Stimulated activated naive CD8-positive, alpha-beta T cell treated with anti-CD3 and anti-CD28 coated beads, Interleukin-15, Interleukin-2, amounts not matched to agents 100 U/mL and 50 U/mL, for 24 hours (primary cell): Measurements from ENCODE around the gene DNAJC8.

Experiments
- ATAC-seq: fragments of 150-1000 bp; cut with Tn5 transposase; one replicate; pipeline ENCODE4 v1.10.0; 2021
- DNase-seq: peaks from one replicate; pipeline ENCODE4 v3.0.0; 2021

DNAJC8 gene

GRCh38 chr1:28199328-28200233 is 33.2 kb downstream of the DNAJC8 start:
- DNase-seq (peak; percentile 66), ATAC-seq (peak; percentile 92)

DNA sequence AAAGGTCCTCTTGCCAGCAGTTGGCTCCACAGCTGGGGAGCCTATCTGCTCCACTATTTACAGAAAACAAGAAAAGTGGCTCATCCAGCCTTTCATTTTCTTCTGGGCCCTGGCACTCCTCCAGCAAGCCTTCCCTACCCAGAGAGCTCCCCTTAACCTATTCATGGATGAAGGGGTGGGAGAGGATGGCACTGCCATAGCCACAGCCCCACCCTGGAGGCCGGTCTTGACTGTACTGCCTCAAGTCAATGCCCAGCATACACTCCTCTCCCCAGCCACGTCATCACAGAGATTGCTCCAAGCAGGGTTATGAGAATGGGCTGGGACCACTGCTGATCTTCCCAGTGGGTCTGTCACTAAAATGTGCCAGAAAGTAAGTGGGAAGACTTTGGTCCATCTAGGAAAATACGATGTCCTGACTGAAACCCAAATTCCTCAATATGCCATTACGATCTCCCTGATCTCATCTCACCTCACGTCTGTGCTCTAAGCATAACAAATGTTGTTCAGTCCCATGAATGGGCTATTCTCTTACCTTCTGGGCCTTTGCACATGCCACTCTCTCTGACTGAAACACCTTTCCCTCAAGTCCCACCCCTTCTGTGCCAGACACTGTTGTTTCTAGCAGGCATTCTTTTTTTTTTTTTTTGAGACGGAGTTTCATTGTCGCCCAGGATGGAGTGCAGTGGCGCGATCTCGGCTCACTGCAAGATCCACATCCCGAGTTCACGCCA is 35.0 kb downstream of the DNAJC8 start:
- ATAC-seq, result no peak
- no peak for DNase-seq

DNA sequence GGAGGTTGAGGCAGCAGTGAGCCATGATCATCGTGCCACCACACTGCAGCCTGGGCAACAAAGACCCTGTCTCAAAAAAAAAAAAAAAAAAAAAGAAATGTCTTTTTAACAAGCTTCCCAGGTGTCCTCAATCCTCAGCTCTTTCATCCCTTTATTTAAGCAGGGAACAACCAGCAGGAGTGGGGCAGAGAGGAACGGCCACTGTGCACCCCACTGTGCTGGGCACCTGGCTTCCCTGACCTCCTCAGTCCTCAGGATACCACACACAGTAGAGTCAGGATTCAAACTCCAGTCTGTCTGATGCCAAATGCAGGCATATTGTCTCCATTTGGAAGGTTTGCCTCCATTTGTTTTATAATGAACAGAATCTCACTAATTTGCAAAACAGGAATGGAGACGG is 36.5 kb downstream of the DNAJC8 start:
- ATAC-seq (no peak), DNase-seq (no peak)

DNA sequence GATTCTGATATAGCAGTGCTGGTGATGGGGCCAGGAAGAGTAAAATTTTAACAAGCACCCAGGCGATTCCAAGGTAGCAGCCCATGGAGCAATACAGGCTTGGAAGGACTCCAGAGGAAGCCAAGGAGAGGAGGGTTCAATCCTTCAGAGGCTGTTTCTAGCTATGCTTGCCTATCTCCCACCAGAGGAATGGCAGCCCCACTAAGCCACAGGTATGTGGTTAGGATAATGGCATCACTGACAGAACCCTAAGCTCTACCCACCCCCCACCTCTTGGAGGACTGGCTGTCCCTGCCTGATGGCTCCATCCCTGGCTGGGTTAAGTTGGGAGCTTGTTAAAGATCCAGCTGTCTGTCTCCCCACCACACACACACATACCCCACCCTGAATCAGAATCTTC is 37.0 kb downstream of the DNAJC8 start:
- ATAC-seq (no peak), DNase-seq (no peak)

GRCh38 chr1:28194326-28195035 is 38.3 kb downstream of the DNAJC8 start:
- DNase-seq (no peak), ATAC-seq (no peak)

DNA sequence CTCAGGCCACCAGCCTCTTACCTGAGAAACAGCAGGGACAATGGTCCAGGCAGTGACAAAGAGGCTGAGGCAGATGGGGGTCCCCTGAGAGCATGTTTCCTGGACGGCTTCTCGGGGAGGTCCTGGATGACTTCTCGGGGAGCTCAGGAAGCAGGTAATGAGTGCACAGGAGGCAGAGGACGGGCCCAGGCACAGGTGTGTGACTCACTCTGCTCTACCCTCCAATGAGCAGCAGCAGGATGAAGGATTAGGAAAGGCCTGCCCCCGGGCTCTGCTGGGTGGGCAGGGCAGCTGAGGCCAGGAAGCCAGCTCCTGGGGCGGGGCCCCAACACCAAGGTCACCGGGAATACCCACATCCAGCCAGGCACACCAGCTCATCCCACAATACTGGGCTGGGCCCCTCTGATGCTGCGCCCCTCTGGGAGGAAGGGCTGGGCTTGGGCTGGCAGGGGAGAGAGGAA is 39.1 kb downstream of the DNAJC8 start:
- DNase-seq, result no peak
- ATAC-seq, result no peak

- ATAC-seq (no peak), DNase-seq (no peak)
These were observed 41.7 kb downstream of the DNAJC8 start for GRCh38 chr1:28190996-28191645.

DNA sequence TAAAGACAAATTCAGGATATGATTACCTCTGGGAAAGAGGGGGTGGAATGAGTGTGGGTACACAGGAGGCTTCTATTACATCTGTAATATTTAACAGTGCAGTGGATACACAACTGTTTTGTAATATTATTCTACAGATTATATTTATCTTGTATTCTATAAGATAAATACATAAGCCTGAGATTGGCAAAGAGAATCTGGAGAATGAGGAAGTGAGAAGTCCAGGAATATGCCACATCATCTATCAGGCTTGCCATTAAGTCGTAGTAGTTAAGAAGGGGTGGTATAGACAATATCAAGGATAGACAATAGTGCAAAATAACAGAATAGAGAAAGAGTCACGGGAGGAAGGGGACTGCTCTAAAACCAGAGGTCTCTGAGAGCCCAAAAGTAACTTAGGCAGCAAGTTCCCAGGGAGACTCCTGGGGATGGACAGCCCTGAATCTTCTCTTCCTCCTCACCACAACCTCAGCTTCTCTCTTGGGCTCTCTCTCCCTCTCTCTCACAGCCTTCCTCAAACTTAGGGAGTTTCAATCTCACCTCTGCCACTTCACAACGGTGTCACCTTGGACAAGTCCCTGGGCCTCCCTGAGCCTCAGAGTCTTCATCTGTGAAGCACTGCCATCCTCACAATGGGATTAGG is 42.4 kb downstream of the DNAJC8 start:
- ATAC-seq (no peak), DNase-seq (no peak)

DNA sequence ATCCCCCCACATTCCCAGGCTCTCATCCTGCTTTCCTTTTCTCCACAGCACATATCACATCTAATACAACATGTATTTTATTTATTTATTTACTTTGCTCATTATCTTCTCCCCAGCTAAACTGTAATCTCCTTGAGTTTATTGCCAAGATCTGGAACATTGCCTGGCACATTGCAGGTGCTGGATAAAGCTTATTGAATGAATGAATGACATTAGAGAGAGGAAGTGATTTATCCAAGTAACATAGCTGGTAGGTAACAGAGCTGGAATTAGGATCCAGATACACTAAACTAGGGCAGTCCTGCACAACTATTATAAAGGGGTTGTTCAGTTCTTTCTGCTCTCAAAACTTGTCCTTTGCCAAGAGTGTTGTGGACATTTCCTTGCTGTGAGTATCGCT is 47.8 kb downstream of the DNAJC8 start:
- ATAC-seq (no peak), DNase-seq (no peak)

DNA sequence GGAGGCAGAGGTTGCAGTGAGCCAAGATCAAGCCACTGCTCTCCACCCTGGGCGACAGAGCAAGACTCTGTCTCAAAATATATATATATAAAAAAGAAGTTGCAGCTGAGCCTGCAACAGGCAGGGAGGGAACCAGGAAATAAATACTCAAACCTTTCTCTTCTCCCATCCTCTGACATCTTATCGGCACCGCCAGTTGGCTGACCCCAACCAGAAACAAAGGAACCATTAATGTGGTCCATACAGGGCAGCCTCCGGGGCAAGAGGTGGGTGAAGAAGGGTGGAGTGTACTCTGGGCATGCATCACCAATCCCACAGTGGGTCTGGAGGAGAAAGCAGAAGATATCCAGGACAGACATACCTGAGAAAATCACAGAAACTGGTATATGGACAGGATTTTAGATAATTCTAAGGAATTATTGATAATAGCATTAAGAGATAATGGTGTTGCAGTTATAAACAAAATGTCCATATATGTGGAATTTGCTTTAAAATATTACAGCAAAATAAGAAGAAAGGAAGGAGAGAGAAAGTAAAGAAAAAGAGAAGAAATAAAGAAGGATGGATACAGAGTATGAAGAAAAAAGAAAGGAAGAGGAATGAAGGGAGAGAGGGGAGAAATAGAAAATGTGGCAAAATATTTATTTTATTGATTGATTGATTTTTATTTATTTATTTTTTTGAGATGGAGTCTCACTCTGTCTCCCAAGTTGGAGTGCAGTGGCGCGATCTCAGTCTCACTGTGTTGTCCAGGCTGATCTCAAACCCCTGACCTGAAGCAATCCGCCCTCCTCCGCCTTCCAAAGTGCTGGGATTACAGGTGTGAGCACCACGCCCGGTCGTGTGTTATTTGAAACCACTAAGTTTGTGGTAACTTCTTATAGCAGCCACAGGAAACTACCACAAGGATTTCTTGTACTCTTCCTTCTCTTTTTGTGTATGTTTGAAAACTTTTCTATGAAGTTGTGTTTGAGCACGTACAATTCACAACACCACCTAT is 52.2 kb downstream of the DNAJC8 start:
- no peak for ATAC-seq
- no peak for DNase-seq

- ATAC-seq (no peak), DNase-seq (no peak)
These were observed 53.9 kb downstream of the DNAJC8 start for GRCh38 chr1:28178690-28179485.

GRCh38 chr1:28176492-28177470 is 56.0 kb downstream of the DNAJC8 start, which contains the start of gene PTAFR:
PTAFR (minus strand) TSS chr1:28176690; CDS start chr1:28151021, 25,669 bp downstream.
- ATAC-seq, result no peak
- no peak for DNase-seq

GRCh38 chr1:28175955-28176485 is 56.8 kb downstream of the DNAJC8 start:
- DNase-seq, result no peak

GRCh38 chr1:28173980-28174297 is 58.9 kb downstream of the DNAJC8 start:
- DNase-seq (no peak), ATAC-seq (no peak)

More at GRCh38 chr1:28175955-28176485, 56.8 kb downstream of the DNAJC8 start:
- ATAC-seq, result no peak

GRCh38 chr1:28173151-28173979 is 59.5 kb downstream of the DNAJC8 start:
- ATAC-seq, result no peak

DNA sequence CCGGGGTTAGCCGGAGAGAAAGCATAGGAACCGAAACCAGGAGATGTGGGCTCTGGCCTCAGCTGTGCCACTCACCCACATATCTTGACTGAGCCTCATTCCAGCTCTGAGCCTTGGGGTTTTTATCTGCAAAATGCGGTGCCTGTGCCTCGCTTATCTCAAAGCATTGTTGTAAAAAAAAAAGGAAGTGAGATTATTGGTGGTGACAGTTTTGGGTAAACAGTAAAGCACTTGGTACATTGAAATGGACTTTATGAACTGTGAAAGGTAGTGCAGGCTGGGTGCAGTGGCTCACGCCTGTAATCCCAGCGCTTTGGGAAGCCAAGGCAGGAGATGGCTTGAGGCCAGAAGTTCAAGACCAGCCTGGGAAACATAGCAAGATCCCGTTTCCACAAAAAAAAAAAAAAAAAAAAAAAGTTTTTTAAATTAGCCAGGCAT is 60.1 kb downstream of the DNAJC8 start:
- ATAC-seq, result peak; percentile 65
- DNase-seq, result peak; percentile 49

More at GRCh38 chr1:28173151-28173979, 59.5 kb downstream of the DNAJC8 start:
- DNase-seq, result no peak

DNA sequence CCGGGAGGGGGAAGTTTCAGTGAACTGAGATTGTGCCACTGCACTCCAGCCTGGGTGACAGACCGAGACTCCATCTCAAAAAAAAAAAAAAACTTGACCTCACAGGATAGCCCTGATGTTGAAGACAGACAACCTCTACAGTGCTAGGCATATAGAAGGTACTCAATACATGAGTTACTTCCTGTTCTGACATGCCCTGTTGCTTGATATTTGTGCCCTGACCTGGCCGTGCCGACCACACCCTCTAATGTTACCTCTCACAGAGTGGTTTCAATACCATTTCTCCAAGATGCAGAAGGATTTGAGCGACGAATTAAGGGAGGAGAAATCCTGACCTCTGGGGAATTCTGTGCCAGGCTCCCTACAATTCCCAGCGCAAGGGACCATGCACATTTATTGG is 61.6 kb downstream of the DNAJC8 start:
- DNase-seq (no peak), ATAC-seq (no peak)
